CD14-positive monocyte (primary cell): ENCODE results near the gene AHSG. TPM values are rescaled to one million over a fixed set of nuclear protein-coding genes. Genes with fewer than 3 reads are reported as not detected.

ENCODE experiments used
- DNase-seq, 3 donors: peaks; one replicate each; pipeline ENCODE4 v3.0.0-alpha.2; 2011 to 2022
- H2AFZ ChIP-seq: 2 replicates; pipeline ENCODE4 v1.6.0; 2012; ENCODE audit warnings: mild to moderate bottlenecking, low read depth, low read length, inconsistent platforms; ENCODE audit not compliant: insufficient read depth, poor library complexity, severe bottlenecking
- H3K27ac ChIP-seq, 2 donors: 1 replicate in 1 of 2; 2 replicates in 1 of 2; pipeline ENCODE4 v1.5.1; 2012 to 2013; ENCODE audit warnings: low read length in 2 of 2, control low read depth in 1 of 2, inconsistent platforms in 1 of 2, low read depth in 1 of 2, mild to moderate bottlenecking in 1 of 2
- H3K27me3 ChIP-seq, 2 donors: one replicate each; pipeline versions ENCODE4 v1.6.0 to v1.6.1; 2011 to 2013; ENCODE audit warnings: low read length in 2 of 2; ENCODE audit not compliant: control insufficient read depth in 2 of 2, insufficient read depth in 2 of 2
- H3K36me3 ChIP-seq, 2 donors: replicated peaks in 1 of 2; 1 replicate in 1 of 2; 2 replicates in 1 of 2; pipeline versions ENCODE4 v1.5.1 to v1.6.1; 2012 to 2013; ENCODE audit warnings: low read length in 2 of 2, control low read depth in 1 of 2, inconsistent platforms in 1 of 2, mild to moderate bottlenecking in 1 of 2; ENCODE audit not compliant: insufficient read depth in 2 of 2, control insufficient read depth in 1 of 2
- H3K4me1 ChIP-seq, 2 donors: 1 replicate in 1 of 2; 2 replicates in 1 of 2; pipeline versions ENCODE4 v1.5.1 to v1.6.1; 2012 to 2013; ENCODE audit warnings: low read length in 2 of 2, control low read depth in 1 of 2, inconsistent platforms in 1 of 2, mild to moderate bottlenecking in 1 of 2, moderate library complexity in 1 of 2; ENCODE audit not compliant: insufficient read depth in 2 of 2, control insufficient read depth in 1 of 2
- H3K4me2 ChIP-seq: replicated peaks from 2 replicates; pipeline ENCODE3; 2012; ENCODE audit warnings: low read length, moderate library complexity, mild to moderate bottlenecking; ENCODE audit not compliant: poor library complexity, severe bottlenecking; ENCODE audit errors: extremely low read depth
- H3K4me3 ChIP-seq, 3 experiments: fragments of 200-600 bp in 1 of 3; sonication (generic) in 1 of 3; replicated peaks in 1 of 3; 1 replicate in 2 of 3; 2 replicates in 1 of 3; pipeline ENCODE4 v1.5.1; 2011 to 2013; ENCODE audit warnings: low read length in 3 of 3, mild to moderate bottlenecking in 3 of 3, control low read depth in 2 of 3, low read depth in 2 of 3, inconsistent platforms in 1 of 3, moderate library complexity in 1 of 3
- H3K79me2 ChIP-seq: 2 replicates; pipeline ENCODE4 v1.6.0; 2012; ENCODE audit warnings: mild to moderate bottlenecking, control low read depth, inconsistent platforms, low read length, moderate library complexity; ENCODE audit not compliant: insufficient read depth
- H3K9ac ChIP-seq: 2 replicates; pipeline ENCODE4 v1.6.0; 2017; ENCODE audit warnings: low read length, mild to moderate bottlenecking; ENCODE audit not compliant: insufficient read depth, poor library complexity, severe bottlenecking
- H3K9me3 ChIP-seq, 2 donors: replicated peaks in 1 of 2; 1 replicate in 1 of 2; 2 replicates in 1 of 2; pipeline versions ENCODE4 v1.5.1 to v1.6.1; 2012 to 2013; ENCODE audit warnings: low read length in 2 of 2, control low read depth in 1 of 2; ENCODE audit not compliant: control insufficient read depth in 1 of 2, insufficient read depth in 1 of 2
- H4K20me1 ChIP-seq: 2 replicates; pipeline ENCODE4 v1.6.0; 2012; ENCODE audit warnings: mild to moderate bottlenecking, low read length, control low read depth, moderate library complexity; ENCODE audit not compliant: insufficient read depth
- H3K27ac Mint-ChIP-seq, 7 donors: one replicate each; pipeline ENCODE4 v1.8.0; 2020; ENCODE audit warnings: mild to moderate bottlenecking in 7 of 7, mixed read lengths in 7 of 7, moderate library complexity in 6 of 7, inconsistent platforms in 2 of 7
- H3K27me3 Mint-ChIP-seq, 3 donors: one replicate each; pipeline ENCODE4 v1.8.0; 2021 to 2022; ENCODE audit warnings: low read depth in 3 of 3, mild to moderate bottlenecking in 3 of 3, mixed read lengths in 3 of 3, moderate library complexity in 3 of 3, inconsistent platforms in 1 of 3
- H3K36me3 Mint-ChIP-seq, 2 donors: one replicate each; pipeline ENCODE4 v1.8.0; 2020; ENCODE audit warnings: mixed read lengths in 2 of 2, inconsistent platforms in 1 of 2, mild to moderate bottlenecking in 1 of 2
- H3K4me1 Mint-ChIP-seq: one replicate; pipeline ENCODE4 v1.8.0; 2020; ENCODE audit warnings: mild to moderate bottlenecking, mixed read lengths
- H3K4me3 Mint-ChIP-seq, 2 donors: one replicate each; pipeline ENCODE4 v1.8.0; 2020; ENCODE audit warnings: mild to moderate bottlenecking in 2 of 2, mixed read lengths in 2 of 2, moderate library complexity in 1 of 2
- H3K9me3 Mint-ChIP-seq, 7 donors: one replicate each; pipeline ENCODE4 v1.8.0; 2020 to 2022; ENCODE audit warnings: mixed read lengths in 7 of 7, mild to moderate bottlenecking in 6 of 7, moderate library complexity in 6 of 7, inconsistent platforms in 2 of 7
- CTCF ChIP-seq: fragments of 200-600 bp; IDR thresholded peaks from one replicate; pipeline ENCODE4 v1.8.0; 2022; ENCODE audit warnings: antibody characterized with exemption, mild to moderate bottlenecking
- WGBS: methylation state at CpG from one replicate; pipeline ENCODE4 v1.1.5; 2013; ENCODE audit warnings: missing lambda C conversion rate; ENCODE audit not compliant: insufficient coverage; 5-methylcytosine and 5-hydroxymethylcytosine counted together
- intact Hi-C, 2 donors: fragments of 100-400 bp; cut with micrococcal nuclease; formaldehyde crosslinking; loops; one replicate each; pipeline versions ENCODE4 v1.15.0 to v1.15.1; 2023
- polyA plus RNA-seq, 3 donors: library from polyadenylated mRNA; depleted of rRNA in 1 of 3; unstranded in 2 of 3; stranded (reverse) in 1 of 3; fragments of 300-500 nt in 2 of 3; fragments of >200 nt in 1 of 3; fragmentation: Illumina TruSeq in 2 of 3; gene quantifications; 1 replicate in 2 of 3; 2 replicates in 1 of 3; pipeline ENCODE4 v1.2.3, GENCODE V29; 2012 to 2021

AHSG gene
- polyA plus RNA-seq, 3 donors = not detected

DNA sequence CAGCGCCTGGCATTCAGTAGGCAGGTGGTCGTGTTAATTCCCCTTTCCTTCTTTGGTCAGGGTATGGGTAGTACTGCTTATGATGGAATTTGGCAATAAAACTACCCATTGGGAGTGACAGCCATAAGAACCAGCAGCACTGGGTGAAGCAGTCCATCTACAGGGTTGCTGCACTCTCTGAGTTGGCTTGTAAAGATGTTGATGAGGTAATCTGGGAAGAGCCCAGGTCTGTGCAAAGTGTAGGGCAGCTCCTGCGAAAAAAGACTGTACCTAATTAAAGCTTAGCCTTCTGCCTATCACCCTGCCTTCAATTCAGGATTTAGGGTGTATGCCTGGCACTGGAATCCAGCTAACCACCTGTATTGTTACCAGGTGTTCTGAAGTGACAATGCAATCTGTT lies 22.7 kb downstream of the AHSG start:
- no peaks in the 10 kb centered on the region for H3K4me1 Mint-ChIP-seq
- peaks cover 4 to 12% (median 7%) of the 10 kb centered on the region in 3 donors for H3K27me3 Mint-ChIP-seq
- no CpG with 5 or more reads among the region's 3 CpGs for WGBS
- Histone ChIP-seq H3K4me3 (no peak overlapping the region), H4K20me1 (no peaks in the 10 kb centered on the region), H3K36me3 (no peaks in the 10 kb centered on the region), H3K79me2 (no peaks in the 10 kb centered on the region), H3K27me3 (no peaks in the 10 kb centered on the region), H2AFZ (no peak overlapping the region), H3K9me3 (no peaks in the 10 kb centered on the region), H3K27ac (no peak overlapping the region), H3K4me2 (no peak overlapping the region), H3K9ac (no peak overlapping the region), H3K4me1 (no peaks in the 10 kb centered on the region)
- peaks cover 0 to 6% (median 0%) of the 10 kb centered on the region in 7 donors for H3K9me3 Mint-ChIP-seq
- DNase-seq = no peak
- H3K27ac Mint-ChIP-seq = no peak overlapping the region
- no peak for TF ChIP-seq CTCF
- no peaks in the 10 kb centered on the region for H3K36me3 Mint-ChIP-seq
- H3K4me3 Mint-ChIP-seq = no peak overlapping the region
- intact Hi-C loops = no loop called here

- DNase-seq = no peak
- Histone ChIP-seq H3K4me3 (no peak overlapping the region), H4K20me1 (no peaks in the 10 kb centered on the region), H3K9me3 (no peaks in the 10 kb centered on the region), H3K9ac (no peak overlapping the region), H2AFZ (no peak overlapping the region), H3K27ac (no peak overlapping the region), H3K36me3 (no peaks in the 10 kb centered on the region), H3K79me2 (no peaks in the 10 kb centered on the region), H3K27me3 (no peaks in the 10 kb centered on the region), H3K4me1 (no peaks in the 10 kb centered on the region), H3K4me2 (no peak overlapping the region)
- peaks cover 2 to 8% (median 7%) of the 10 kb centered on the region in 3 donors for H3K27me3 Mint-ChIP-seq
- 86% methylated on average over 6 of the region's 7 CpGs for WGBS
- no peaks in the 10 kb centered on the region for H3K36me3 Mint-ChIP-seq
- intact Hi-C loops = no loop called here
- H3K27ac Mint-ChIP-seq = no peak overlapping the region
- no peak for TF ChIP-seq CTCF
- H3K4me3 Mint-ChIP-seq = no peak overlapping the region
- H3K4me1 Mint-ChIP-seq = no peaks in the 10 kb centered on the region
- H3K9me3 Mint-ChIP-seq = peaks cover 0 to 6% (median 2%) of the 10 kb centered on the region in 7 donors
These were observed 23.7 kb downstream of the AHSG start for GRCh38 chr3:186636536-186636935.
